TTC549 (cell line): ENCODE results near the gene C11orf68.

Experiments
- FAIRE-seq: peaks from 2 replicates; lab custom pipeline; 2012; peaks lifted over from hg19 to GRCh38; lab: Jason Lieb, UNC

Gene C11orf68

GRCh38 chr11:65870706-65871681 lies 47.9 kb downstream of the C11orf68 start:
- FAIRE-seq = no peak

- FAIRE-seq = no peak
Measured at GRCh38 chr11:65870307-65870658, 48.6 kb downstream of the C11orf68 start.

- FAIRE-seq = no peak
Measured at GRCh38 chr11:65869643-65870306, 49.1 kb downstream of the C11orf68 start.

GRCh38 chr11:65868907-65869306 lies 50.0 kb downstream of the C11orf68 start:
- FAIRE-seq = no peak

GRCh38 chr11:65868076-65868667 lies 50.7 kb downstream of the C11orf68 start:
- no peak for FAIRE-seq

- no peak for FAIRE-seq
Measured at GRCh38 chr11:65867284-65868071, 51.4 kb downstream of the C11orf68 start.
